IMR-90 (cell line): ENCODE data around the gene CNPY1.

Experiments
- CTCF ChIP-seq: conservative IDR thresholded peaks from 2 replicates; pipeline ENCODE4 v1.5.1; 2012; ENCODE audit warnings: mild to moderate bottlenecking, low read depth, low read length, improper control_type of control experiment
- ELK1 ChIP-seq: fragments of 150-350 bp; IDR thresholded peaks from 2 replicates; pipeline ENCODE4 v1.6.1; 2016; ENCODE audit warnings: low read depth, mild to moderate bottlenecking, low read length, moderate library complexity, borderline replicate concordance
- MXI1 ChIP-seq: IDR thresholded peaks from 2 replicates; pipeline ENCODE4 v1.6.1; 2012; ENCODE audit warnings: low read depth, mild to moderate bottlenecking, low read length, moderate library complexity, borderline replicate concordance
- RAD21 ChIP-seq: IDR thresholded peaks from 2 replicates; pipeline ENCODE4 v1.6.1; 2012; ENCODE audit warnings: low read length, improper control_type of control experiment
- TF ChIP-seq, protein P1 (sequence below): fragments of 150-350 bp; IDR thresholded peaks from 2 replicates; pipeline ENCODE4 v1.6.1; 2017; ENCODE audit warnings: mild to moderate bottlenecking, antibody characterized with exemption, low read length, low read depth

- TF ChIP-seq, protein P1, sequence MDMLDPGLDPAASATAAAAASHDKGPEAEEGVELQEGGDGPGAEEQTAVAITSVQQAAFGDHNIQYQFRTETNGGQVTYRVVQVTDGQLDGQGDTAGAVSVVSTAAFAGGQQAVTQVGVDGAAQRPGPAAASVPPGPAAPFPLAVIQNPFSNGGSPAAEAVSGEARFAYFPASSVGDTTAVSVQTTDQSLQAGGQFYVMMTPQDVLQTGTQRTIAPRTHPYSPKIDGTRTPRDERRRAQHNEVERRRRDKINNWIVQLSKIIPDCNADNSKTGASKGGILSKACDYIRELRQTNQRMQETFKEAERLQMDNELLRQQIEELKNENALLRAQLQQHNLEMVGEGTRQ: no peak
- TF ChIP-seq CTCF: no peak
- TF ChIP-seq ELK1: no peak
- no peak for TF ChIP-seq MXI1
- no peak for TF ChIP-seq RAD21
Observed at GRCh38 chr7:155538293-155538692, 8.1 kb downstream of the CNPY1 start.
